ENCODE measurements around the gene DTL. TPM values are rescaled to one million over a fixed set of nuclear protein-coding genes. Genes with fewer than 3 reads are reported as not detected.
"Not testable (repeated sequence)": the region's sequence is repeated elsewhere in the genome, so short reads cannot be mapped to it uniquely, and the experiment has no call there.

Gene DTL, protein sequence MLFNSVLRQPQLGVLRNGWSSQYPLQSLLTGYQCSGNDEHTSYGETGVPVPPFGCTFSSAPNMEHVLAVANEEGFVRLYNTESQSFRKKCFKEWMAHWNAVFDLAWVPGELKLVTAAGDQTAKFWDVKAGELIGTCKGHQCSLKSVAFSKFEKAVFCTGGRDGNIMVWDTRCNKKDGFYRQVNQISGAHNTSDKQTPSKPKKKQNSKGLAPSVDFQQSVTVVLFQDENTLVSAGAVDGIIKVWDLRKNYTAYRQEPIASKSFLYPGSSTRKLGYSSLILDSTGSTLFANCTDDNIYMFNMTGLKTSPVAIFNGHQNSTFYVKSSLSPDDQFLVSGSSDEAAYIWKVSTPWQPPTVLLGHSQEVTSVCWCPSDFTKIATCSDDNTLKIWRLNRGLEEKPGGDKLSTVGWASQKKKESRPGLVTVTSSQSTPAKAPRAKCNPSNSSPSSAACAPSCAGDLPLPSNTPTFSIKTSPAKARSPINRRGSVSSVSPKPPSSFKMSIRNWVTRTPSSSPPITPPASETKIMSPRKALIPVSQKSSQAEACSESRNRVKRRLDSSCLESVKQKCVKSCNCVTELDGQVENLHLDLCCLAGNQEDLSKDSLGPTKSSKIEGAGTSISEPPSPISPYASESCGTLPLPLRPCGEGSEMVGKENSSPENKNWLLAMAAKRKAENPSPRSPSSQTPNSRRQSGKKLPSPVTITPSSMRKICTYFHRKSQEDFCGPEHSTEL
- total RNA-seq (2014; rRNA removed; shearing (Covaris generic)): 57.9 and 65.8 TPM in 2 replicates

DNA sequence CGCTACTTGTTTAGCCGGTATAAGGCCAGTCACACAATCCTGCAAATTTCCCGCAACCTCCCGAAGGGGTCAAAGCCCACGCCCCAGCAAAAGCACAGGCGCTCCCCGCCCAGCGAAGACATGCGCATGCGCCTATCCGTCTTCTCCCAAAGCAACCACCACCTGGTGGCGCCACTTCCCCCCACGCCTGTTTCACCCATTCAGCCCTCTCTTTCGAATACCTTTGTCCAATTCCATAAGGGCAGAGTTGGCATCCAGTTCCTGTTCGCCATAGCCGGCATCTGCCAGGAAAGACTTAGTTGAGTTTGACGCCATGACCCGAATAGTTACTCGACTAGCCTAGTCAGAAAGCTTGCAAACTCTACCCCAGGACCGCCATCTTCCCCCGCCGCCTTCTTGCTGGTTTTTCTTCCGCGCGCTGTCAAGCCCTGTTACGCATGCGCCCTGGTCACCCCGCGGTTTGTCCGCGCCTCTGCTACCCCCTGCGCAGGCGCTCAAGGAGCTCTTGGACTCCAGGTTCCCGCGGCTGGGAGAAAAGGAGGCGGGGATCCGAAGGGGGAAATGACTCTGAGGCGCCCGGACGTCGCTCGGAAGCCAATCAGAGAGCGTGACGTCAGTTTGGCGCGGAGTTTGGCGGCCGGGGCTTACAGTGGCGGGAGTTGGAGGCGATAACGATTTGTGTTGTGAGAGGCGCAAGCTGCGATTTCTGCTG lies at the start of gene DTL, which contains the start of gene INTS7:
Gene DTL, plus strand, starts transcription at position 626 of the 712 bp plus-strand sequence. CDS start 143 bp downstream, outside the sequence.
Gene INTS7, minus strand, starts transcription at position 435 of the 712 bp plus-strand sequence. Its CDS starts 120 bp downstream, at position 315.
- DNase-seq (ENCODE audit: low read depth): peak; percentile 100

DNA sequence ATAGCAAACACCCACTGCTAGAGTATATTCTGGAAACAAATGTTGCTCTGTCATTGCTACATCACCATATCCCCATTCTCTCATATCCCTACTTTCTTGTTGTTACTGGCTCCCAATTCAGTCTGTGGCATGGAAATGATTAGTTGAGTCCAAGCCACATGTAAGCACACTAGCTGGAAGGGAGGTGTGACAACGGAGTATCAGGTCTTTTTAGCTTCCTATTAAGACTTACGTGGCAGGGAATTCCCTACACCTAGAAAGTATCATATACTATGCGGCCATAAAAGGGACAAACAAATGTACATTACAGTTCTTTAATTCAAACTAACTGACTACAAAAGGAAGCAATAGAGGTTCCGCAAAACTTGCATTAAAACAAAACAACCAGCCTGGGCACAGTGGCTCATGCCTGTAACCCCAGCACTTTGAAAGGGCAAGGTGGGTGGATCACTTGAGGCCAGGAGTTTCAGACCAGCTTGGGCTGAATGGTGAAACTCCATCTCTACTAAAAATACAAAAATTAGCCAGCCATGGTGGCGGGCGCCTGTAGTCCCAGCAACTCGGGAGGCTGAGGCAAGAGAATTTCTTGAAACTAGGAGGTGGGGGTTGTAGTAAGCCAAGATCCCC lies 48.8 kb upstream of the DTL start:
- no peak for DNase-seq (ENCODE audit: low read depth)

DNA sequence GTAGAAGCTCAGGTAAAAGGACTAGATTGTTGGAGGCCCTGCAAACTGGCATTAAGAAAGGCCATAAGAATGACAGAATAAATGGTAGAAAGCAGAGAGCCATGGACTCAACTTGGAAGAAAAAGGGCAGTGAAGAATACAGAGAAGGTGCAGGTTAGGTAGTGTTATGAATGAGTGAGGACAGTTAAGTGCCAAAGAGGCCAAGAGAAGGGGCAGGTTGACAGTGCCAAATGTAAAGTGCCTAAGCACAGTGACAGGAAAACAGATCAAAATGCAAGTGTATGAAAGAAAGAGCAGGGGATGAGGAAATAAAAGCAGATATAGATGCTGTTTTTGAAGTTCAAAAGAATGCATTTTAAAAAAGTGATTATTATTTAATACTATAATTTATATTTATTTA lies 43.9 kb upstream of the DTL start:
- DNase-seq (ENCODE audit: low read depth): no peak

DNA sequence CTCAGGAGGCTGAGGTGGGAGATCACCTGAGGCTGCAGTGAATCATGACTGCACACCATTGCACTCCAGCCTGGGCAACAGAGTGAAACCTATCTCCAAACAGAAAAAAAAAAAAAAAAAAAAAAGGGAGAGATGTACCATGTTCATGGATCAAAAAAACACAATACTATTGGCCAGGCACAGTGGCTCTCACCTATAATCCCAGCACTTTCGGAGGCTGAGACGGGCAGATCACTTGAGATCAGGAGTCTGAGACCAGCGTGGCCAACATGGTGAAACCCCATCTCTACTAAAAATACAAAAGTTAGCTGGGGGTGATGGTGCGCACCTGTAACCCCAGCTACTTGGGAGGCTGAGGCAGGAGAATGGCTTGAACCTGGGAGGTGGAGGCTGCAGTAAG lies 38.1 kb upstream of the DTL start:
- DNase-seq (ENCODE audit: low read depth): not testable (repeated sequence)

DNA sequence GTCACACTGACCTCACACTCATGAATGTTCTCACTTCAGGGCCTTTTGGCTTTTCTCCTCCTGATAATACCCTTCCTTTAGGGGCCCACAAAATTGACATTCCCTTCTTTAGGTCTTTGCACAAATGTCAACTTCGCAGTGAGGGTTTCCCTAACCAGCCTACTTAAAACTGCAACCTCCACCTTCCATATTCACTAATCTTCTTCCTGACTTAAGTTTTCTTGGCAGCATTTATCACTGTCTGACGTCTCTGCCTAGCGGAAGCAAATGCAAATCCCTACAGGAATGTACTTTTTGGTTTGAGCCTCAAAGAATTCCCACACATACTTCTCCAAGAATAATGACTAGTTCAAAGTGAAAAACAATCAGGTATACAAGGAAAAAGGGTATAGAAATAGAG lies 33.0 kb upstream of the DTL start:
- no peak for DNase-seq (ENCODE audit: low read depth)

DNA sequence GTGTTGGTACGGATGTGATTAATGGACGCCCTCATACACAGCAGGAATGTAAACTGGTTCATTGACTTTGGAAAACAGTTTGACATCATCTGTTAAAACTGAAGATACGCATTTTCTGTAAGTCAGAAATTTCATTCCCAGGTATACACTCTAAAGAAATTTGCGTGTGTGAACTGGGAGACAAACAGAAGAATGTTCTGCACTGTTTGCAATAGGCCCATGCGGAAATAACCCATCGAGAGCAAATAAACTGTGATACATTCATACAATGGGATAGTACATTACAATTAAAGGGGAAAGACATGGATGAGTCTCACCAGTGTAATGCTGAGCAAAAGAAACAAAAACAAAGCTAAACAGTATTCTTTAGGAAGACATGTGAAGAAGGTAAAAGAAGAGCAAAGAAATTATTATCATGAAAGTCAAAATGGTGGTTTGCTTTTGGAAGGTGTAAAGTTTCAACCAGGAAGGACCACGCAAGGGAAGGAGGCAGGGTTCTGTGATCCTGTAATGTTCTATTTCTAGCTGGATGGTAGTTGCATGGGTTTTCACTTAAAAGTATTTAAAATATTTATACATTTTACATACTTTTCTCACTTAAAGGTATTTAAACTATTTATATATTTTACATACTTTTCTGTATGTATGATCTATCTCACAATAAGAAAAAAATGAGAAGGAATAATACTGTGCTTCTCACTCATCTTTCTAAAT lies 30.5 kb upstream of the DTL start:
- DNase-seq (ENCODE audit: low read depth): no peak

DNA sequence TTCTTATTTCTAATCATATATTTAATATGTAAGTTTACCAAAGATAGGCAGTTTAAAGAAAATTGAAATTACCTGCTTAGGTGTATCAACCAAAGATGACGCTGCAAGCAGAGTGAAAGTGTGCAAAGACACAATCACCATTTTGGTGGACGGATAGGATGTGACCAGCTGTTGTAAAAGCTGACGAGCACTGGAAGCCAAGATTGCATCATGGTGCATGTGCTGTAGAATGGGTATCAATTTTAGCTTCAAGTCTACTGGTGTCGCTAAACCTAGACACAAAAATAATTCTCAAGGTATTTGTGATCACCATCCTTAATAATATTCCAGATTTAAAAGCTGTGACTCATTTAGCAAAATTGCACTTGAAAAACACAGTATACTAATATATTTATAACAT lies 28.4 kb upstream of the DTL start:
- DNase-seq (ENCODE audit: low read depth): no peak

DNA sequence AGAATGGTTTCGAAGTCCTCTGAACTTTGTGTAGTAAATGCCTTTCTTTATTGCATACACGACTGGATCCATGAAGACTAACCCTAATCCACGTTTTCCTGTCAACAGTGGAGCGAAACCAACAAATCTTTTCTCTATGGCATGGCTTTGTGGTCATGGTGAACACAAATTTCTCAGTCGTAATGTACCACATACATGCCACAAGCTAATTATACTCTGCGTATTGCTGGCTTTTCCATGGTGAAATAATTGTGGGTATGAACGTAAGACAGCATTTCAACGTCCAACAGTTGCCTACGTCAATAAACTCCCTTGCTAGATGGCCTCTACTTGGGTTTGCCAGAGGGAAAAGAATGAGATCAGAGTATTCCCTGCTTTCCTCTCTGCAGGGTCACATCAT lies 27.7 kb upstream of the DTL start:
- DNase-seq (ENCODE audit: low read depth): no peak

DNA sequence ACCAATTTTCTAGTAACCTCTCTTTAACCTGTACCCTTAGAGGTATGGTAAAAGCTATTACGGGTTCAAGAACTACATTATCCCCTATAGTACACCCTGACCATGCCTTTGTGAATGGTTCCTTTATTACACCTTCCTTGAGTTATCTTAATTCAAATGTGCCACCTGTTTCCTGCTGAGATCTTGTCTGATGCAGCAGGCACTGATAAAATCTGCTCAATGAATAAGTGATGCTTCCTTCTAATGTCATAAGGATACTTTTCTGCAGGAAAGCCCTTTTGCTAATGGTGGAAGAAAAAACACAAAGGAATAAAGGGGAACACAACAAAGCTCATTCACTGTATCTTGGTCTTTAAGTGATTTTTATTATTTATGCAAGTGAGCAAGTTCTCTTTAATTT lies 26.0 kb upstream of the DTL start:
- DNase-seq (ENCODE audit: low read depth): no peak

DNA sequence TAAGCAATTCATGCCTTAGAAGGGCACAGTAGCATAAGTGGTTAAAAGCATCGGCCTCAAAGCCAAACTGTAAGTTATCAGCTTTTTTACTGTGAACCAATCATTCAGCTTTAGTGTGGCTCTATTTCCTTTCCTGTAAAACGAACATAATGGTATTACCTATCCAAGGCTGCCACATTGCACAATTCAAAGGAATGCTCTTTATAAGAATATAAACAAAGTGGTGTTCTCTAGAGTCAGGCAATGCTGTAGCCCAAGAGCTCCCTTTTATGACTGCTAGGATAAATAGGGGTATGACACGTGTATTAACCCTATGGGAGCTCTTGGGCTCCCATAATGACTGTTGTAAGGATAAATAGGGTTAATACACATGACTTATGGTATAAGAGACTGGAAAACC lies 25.5 kb upstream of the DTL start:
- DNase-seq (ENCODE audit: low read depth): peak; percentile 4

DNA sequence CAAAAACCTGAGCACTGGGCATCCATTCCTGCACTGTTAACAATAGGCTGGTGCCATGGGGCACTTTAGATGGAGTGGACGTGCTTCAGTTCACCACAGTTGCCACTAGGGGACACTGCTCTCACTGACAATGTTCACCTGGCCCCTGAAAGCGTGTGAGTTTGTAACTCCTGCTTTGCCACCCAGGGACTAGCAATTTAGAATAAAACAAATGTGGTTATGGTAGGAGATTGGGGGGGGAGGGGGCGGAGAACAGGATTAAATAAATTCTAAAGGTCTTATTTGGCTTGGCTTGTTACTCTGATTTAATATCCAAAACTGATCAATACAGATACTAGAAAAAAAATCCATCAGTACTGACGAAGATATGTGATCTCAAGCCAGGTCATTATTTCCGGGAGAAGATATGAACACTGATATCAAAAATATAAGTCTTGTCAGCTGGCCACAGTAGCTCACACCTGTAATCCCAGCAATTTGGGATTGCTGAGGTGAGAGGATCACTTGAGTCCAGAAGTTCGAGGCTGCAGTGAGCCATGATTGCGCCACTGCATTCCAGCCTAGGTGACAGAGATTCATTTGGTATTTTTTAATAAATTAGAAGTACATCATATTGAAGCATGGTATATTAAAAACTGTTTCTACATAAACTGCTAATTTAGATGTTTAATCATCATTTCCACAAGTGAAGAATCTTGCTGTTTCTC lies 23.4 kb upstream of the DTL start:
- peak; percentile 64 for DNase-seq (ENCODE audit: low read depth)

DNA sequence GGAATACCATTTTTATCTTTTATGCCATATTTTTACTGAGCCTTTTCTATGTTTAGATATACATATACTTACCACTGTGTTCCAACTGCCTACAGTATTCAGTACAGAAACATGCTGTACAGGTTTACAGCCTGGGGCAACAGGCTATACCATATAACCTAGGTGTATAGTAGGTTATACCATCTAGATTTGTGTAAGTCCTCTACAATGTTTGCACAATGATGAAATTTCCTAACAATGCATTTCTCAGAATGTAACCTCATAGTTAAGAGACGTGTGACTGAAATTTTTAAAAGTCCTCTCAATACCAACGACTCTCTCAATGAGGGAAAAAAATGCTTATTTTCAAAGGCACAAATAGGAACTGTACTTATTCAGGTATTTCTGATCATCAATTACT lies 21.9 kb upstream of the DTL start:
- DNase-seq (ENCODE audit: low read depth): no peak

DNA sequence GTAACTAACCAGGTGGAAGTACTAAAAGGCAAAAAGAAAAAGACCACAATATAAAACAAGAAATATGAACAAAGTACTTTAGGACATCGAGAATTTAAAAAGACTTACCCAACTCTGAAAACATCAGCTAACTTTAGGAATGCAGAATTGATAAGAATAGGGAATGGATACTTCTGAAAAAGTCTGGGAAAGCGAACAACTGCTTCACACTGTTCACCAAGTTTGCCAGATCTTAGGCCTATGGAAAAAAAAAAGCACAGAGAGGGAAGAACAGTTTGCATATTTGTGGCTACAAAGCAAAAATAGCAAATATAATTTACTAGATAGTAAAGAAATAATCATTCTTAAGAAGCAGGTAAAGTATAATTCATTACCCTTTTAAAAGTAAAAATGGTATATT lies 14.6 kb upstream of the DTL start:
- DNase-seq (ENCODE audit: low read depth): no peak

DNA sequence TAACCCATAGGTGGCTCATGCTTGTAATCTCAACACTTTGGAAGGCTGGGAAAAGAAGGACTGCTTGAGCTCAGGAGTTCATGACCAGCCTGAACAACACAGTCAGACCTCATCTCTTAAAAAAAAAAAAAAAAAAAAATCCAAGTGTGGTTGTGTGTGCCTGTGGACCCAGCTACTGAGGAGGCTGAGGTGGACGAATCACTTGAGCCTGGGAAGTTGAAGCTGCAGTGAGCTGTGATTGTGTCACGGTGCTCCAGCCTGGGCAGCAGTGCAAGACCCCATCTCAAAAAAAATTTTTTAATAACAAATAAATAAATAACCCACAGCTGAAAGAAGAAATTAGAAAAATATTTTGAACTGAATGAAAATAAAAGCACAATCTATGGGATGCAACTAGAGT lies 14.0 kb upstream of the DTL start:
- DNase-seq (ENCODE audit: low read depth): no peak

DNA sequence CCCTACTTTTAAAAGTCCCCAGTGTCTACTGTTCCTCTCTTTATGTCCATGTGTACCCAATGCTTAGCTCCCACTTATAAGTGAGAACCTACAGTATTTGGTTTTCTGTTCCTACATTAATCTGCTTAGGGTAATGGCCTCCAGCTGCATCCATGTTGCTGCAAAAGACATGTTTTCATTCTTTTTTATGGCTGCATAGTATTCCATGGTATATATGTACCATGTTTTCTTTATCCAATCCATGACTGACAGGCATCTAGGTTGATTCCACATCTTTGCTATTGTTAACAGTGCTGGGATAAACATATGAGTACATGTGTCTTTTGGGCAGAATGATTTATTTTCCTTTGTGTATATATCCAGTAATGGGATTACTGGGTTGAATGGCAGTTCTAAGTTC lies 12.6 kb upstream of the DTL start:
- not testable (repeated sequence) for DNase-seq (ENCODE audit: low read depth)

DNA sequence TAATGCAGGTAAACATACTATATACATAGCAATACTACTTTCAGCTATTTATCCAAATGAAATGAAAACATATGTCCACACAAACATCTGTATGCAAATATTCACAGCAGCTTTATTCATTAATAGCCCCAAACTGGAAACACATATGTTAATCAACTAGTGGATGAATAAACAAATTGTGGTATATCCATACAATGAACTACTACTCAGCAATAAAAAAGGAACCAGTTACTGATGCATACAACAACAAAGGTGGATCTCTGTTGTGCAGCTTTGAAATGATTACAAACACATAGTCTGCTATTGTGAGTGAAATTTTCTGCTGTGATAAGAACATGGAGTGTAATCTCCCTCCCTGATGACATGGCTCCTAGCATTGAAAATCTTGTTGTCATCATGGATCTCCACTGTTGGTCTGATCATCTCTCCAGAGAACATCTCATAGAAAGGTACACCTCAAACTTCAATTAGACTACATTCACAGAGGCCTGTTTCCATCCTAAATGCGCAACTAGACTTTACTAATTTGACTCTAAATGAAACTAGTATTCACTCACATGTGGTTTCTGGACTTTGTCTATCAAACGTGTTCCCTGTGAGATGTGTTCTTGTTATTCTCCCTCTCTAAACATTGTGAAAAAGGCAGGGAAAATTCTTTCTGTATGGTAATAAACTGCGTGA lies 10.9 kb upstream of the DTL start:
- DNase-seq (ENCODE audit: low read depth): no peak

DNA sequence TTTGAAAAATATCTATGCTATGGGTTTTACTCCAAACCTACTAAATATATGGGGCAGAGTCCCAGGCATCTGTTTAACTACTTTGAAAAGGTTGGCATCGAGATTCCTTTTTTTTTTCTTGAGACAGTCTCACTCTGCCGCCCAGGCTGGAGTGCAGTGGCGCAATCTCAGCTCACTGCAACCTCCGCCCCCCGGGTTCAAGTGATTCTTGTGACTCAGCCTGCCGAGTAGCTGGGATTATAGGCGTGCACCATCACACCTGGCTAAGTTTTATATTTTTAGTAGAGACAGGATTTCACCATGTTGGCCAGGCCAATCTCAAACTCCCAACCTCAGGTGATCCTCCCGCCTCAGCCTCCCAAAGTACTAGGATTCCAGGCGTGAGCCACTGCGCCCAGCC lies 7.8 kb upstream of the DTL start:
- DNase-seq (ENCODE audit: low read depth): not testable (repeated sequence)

DNA sequence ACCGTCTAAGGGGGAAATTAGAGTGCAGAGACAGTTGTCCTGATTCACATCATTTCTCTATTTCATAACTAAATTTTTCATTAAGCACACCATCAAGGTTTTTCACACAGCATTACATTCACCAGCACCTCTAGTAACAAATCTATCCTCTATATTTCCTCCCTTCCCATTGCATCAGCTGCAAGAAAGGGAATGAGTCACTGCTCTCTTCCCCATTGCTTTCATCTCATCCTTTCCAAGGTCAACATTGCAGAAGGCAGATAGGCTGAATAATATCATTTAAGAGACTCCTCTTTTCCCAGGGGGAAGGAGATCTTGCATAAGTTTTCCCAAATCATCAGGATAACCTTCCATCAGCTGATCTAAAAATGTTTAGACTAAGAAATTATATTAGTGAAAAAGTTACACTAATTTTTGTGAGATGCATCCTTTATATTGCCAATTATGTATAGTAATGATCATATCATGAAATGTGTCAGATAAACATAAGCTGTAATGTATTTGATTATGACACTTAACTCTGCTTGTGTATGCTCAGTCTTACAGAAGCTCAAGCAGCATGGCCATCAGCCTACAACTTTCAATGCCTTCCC lies 4.5 kb upstream of the DTL start:
- DNase-seq (ENCODE audit: low read depth): peak; percentile 75

DNA sequence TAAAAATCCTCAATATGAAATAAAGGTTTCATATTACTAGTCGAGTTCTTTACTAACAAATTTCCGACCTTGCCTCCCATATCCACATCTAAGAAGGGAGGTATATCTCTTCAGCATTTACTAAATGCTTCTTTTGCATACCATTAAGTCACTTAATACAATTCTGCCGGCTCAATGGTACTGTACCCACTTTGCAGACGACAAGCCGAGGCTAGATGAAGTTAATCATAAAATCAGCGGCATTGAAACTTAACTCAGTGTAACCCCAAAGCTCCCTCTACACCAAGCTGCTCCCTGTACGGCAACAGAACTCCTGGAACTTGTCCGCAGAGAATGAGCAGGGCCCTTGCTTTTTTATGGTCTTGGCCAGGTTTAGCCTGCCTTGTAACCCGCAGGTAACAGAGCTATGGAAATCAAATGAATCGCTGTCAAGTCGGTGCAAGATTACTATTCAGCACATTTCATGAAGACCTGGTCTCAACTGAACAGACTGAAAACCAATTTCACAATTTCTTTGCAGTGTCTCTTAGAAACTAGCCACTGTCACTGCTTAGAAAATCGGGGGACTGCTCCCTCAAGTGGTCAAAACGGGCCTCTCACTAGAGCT lies 929 bp upstream of the DTL start:
- no peak for DNase-seq (ENCODE audit: low read depth)

All from M059J (cell line).